HG02970 (cell line): Measurements from ENCODE around the gene CSMD2.
"Not testable (repeated sequence)": the region's sequence is repeated elsewhere in the genome, so short reads cannot be mapped to it uniquely, and the experiment has no call there.

Source experiments
- ATAC-seq: cut with Tn5 transposase; IDR thresholded peaks from one replicate; pipeline ENCODE4 v1.9.1; 2021; ENCODE audit warnings: mild to moderate bottlenecking, moderate library complexity, moderate number of reproducible peaks; ENCODE audit not compliant: unreplicated experiment, low FRiP score

The CSMD2 gene

GRCh38 chr1:34016281-34016680 is 148.7 kb downstream of the CSMD2 start:
- ATAC-seq = not testable (repeated sequence)

- no peak for ATAC-seq
These were observed 150.9 kb downstream of the CSMD2 start for GRCh38 chr1:34013958-34014737.

DNA sequence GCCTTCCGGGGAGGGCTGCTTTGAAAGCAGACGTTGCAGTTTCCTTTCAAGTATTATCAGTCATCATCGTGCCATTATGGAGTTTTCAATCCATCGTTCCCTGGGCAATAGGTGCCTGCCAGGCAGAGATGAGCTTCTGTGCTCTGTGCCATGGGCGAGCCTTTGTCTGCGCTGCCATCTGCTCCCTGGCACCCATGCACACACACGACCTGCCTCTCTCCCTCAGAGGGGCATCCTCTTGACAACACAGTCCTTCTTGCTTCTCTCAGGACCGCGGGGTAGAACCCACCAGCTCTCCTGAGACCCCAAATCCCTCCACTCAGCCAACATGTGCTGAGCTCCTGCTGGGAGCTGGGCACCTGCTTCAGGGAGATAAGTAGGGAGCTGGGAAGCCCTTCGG is 151.9 kb downstream of the CSMD2 start:
- ATAC-seq = no peak

DNA sequence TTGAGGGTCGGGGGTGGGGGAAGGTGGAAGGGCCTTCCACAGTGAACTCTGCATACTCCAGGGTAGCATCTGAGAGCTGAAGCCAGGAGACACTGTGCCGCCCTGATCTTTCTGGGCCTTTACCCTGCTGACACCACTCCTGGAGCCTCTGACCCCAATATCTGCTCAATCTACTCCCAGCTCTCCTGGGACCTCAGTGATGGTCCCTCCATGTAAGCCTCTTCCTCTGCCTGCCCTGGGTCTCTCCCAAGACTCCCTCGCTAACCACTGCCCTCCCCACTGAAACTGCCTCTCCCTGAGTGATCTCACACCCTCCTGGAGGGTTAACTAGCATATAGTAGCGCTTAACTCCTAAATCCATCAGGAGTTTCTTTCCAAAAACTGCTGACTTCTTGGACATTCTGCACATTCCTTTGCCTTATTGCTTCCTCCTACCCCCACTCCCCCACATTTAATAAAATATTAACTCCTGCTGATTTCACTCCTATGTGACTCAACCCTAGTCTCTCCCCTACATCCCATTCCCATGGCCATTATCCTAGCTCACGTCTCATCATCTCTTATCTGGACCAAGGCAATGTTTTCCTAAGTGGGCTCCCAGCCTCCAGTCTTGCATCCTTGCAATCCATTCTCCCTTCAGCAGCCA is 155.6 kb downstream of the CSMD2 start:
- no peak for ATAC-seq

DNA sequence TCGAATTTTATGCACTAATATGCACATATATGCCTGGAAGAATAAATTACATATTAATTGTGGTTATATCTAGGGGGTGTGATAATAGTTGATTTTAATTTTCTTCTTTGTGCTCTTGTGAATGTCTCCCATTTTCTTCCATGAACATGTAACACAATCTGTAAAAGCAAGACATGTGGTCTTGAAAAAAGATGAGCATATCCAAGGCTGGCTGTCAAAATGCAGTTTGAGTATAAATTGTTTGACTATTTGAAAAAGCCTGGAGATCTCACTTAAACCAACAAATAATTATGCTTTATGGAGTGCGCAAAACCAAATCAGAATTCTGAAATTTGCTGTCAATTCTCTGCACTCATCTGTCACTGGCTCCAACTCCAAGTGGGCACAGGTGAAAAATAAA is 157.3 kb downstream of the CSMD2 start:
- no peak for ATAC-seq

- ATAC-seq = no peak
These were observed 159.7 kb downstream of the CSMD2 start for GRCh38 chr1:34005309-34005708.

- no peak for ATAC-seq
These were observed 162.2 kb downstream of the CSMD2 start for GRCh38 chr1:34002810-34003209.

- no peak for ATAC-seq
These were observed 167.6 kb downstream of the CSMD2 start for GRCh38 chr1:33997127-33998036.

DNA sequence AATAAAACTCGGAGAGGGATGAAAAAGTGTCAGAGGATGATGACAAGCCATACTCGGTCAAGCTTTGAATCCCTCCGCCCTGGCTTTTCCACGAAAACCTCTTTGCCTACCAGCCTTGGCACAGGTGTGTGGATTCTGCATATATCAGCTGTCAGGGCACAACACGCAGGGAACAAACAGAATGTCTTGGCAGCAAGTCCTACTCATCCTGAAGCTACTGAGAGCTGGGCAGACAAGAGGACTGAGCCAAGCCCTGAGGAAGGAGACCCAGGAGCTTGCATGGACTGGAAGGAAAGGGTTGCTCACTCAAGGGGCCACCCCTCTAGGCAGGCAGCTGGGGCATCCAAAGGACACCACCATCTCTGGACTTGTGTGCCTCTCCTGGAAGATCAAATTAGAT is 168.7 kb downstream of the CSMD2 start:
- ATAC-seq = no peak

- ATAC-seq = no peak
These were observed 171.7 kb downstream of the CSMD2 start for GRCh38 chr1:33993301-33993700.

GRCh38 chr1:33990281-33990680 is 174.7 kb downstream of the CSMD2 start:
- no peak for ATAC-seq

DNA sequence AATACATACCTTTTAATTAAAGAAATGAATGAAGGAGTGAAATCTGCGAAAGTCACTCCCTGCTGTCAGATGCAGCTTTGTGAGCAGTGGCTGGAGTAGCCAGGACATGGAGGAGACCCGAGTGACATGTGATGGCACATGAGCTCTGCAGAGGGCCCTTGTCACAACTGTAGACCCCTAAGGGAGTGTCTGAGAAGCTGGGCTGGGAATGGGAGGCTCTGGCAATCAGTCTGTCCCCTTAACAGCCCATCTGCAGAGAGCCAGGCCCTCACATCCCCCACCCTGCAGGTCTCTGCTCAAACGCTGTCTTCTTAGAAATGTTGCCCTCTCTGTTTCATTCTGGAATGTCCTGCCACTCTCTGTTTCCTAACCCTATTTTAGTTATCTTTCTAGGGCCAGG is 176.9 kb downstream of the CSMD2 start:
- no peak for ATAC-seq

GRCh38 chr1:33986390-33987095 is 178.5 kb downstream of the CSMD2 start:
- no peak for ATAC-seq

DNA sequence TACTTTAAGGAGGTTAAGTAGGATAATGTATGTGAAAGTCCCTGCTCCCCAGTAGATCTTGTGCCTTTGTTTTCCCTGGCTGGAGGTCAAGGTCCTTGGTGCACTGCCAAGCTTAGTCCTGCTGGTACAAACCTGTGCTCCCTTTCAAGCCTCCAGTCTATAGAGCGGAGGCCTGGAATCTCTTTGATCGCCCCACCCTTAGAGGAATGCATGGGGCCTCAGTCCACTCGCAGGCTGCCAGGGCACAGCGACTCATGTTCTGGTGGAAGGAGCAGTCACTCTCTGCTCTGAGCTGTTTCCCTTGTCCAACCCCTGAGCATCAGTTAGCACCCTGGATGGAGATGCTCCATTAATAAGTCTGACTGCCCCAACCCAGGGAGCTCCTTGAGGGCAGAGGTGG is 179.4 kb downstream of the CSMD2 start:
- no peak for ATAC-seq

GRCh38 chr1:33984906-33985565 is 180.0 kb downstream of the CSMD2 start:
- no peak for ATAC-seq

DNA sequence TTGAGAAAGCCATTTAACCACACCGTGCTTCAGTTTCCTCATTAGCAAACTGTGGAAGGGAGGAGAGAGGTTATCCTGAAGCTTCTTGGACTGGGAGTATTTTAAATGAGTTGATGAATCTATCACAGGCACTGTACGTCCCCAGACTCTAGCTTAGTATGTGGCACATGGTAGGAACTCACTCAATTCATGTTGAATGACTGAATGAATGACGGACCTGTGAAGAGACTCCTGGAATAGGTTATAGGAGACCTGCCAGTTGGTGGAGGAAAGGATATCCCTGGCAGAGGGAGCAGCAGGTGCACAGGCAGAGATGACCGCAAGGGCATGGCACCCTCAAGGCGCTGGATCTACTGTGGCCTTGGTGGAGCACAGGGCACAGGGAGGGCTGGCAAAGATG is 182.6 kb downstream of the CSMD2 start:
- ATAC-seq = no peak

- ATAC-seq = no peak
These were observed 185.7 kb downstream of the CSMD2 start for GRCh38 chr1:33979341-33979740.

GRCh38 chr1:33975961-33976360 is 189.1 kb downstream of the CSMD2 start:
- no peak for ATAC-seq

DNA sequence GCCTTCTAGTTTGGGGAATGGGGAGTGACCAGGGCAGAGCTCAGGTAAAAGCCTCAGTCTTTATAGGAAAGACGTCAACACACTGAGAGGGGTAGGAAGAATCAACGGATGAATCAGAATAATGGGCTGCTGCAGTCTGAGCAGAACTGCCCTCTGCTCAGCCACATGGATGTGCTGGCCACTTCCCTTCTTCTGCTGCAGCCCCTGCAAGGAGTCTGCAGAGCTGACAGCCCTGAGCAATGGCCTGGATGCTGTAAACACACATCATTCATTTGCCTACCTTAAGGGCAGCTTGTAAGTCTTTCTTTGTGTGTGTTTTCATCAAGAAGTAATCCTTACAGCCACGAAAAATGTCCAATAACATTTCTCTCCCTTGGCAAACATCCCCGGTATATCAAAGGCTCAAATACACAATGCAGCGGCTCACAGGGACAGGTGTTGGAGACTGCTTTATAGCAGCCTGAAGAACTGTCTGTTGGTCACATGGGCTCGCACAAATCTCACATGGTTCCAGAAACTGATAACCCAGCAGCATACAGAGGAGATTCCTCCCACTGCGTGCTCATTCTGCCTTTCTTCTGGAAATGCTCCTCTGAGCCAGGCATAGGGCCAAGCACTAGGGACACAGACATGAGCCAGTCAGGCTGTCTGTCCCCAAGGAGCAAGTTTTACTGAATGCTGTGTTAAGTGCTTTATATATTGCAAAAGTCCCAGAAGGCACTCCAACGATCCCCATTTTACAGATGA is 191.1 kb downstream of the CSMD2 start:
- no peak for ATAC-seq
